A549 (cell line): Measurements from ENCODE around the gene CRYBB1. TPM values are rescaled to one million over a fixed set of nuclear protein-coding genes. Genes with fewer than 3 reads are reported as not detected.
A peak's percentile ranks its signal among the peaks of the same experiment; 100 is the strongest.

Experiments used
- ATAC-seq, 2 experiments: fragments of 200-7000 bp in 1 of 2; fragments of >200 bp in 1 of 2; cut with Nextera tagmentation in 1 of 2; cut with Tn5 transposase in 1 of 2; 3 replicates each; pipeline versions ENCODE4 v1.8.0 to v1.9.1; 2018 to 2020; ENCODE audit warnings: mild to moderate bottlenecking in 1 of 2, moderate library complexity in 1 of 2
- CTCF ChIA-PET: fragments of 300-600 bp; sonication (Branson Sonifier 250); formaldehyde crosslinking; extraction: SDS; loops from one replicate; lab custom pipeline; 2021; ENCODE audit warnings: antibody characterized with exemption, inconsistent platforms; lab: Yijun Ruan, JAX
- POLR2A ChIA-PET: fragments of 350-600 bp; formaldehyde crosslinking; extraction: SDS; loops from one replicate; lab custom pipeline; 2021; ENCODE audit warnings: antibody characterized with exemption, inconsistent platforms; lab: Yijun Ruan, JAX
- DNase-seq, 2 experiments: peaks; one replicate each; pipeline versions ENCODE4 v3.0.0 to v3.0.0-alpha.2; 2011 to 2016; ENCODE audit warnings: low read depth in 1 of 2, low spot score in 1 of 2
- FAIRE-seq: peaks from 2 replicates; lab custom pipeline; 2011; peaks lifted over from hg19 to GRCh38; lab: Jason Lieb, UNC
- H3K27ac ChIP-seq, 2 experiments: fragments of >200 bp; sonication (Bioruptor Twin); formaldehyde crosslinking; 3 replicates each; pipeline ENCODE4 v1.5.1; 2016 to 2017
- H3K4me1 ChIP-seq: fragments of >200 bp; sonication (Bioruptor Twin); formaldehyde crosslinking; 3 replicates; pipeline ENCODE4 v1.6.1; 2016
- H3K4me2 ChIP-seq: fragments of >200 bp; sonication (Bioruptor Twin); formaldehyde crosslinking; 3 replicates; pipeline ENCODE4 v1.6.1; 2016
- H3K4me3 ChIP-seq: fragments of >200 bp; sonication (Bioruptor Twin); formaldehyde crosslinking; 3 replicates; pipeline ENCODE4 v1.5.1; 2016
- H3K9me3 ChIP-seq: fragments of >200 bp; sonication (Bioruptor Twin); formaldehyde crosslinking; 3 replicates; pipeline ENCODE4 v1.6.1; 2016
- BHLHE40 ChIP-seq: IDR thresholded peaks from 2 replicates; pipeline ENCODE4 v1.6.1; 2012; ENCODE audit warnings: low read depth, low read length, inconsistent platforms
- CBX2 ChIP-seq: fragments of 200-600 bp; sonication (generic); IDR thresholded peaks from 2 replicates; pipeline ENCODE4 v1.6.1; 2016; ENCODE audit warnings: low read depth, mild to moderate bottlenecking, borderline replicate concordance
- CBX8 ChIP-seq: fragments of 200-600 bp; sonication (generic); IDR thresholded peaks from 2 replicates; pipeline ENCODE4 v1.6.1; 2016
- CEBPB ChIP-seq, 2 experiments: fragments of >200 bp in 1 of 2; sonication (Bioruptor Twin) in 1 of 2; formaldehyde crosslinking in 1 of 2; IDR thresholded peaks; 2 replicates each; pipeline ENCODE4 v1.6.1; 2012 to 2016
- ESRRA ChIP-seq: fragments of 150-350 bp; IDR thresholded peaks from 2 replicates; pipeline ENCODE4 v1.6.1; 2014; ENCODE audit warnings: mild to moderate bottlenecking, low read length, borderline replicate concordance
- FOSL2 ChIP-seq, 2 experiments: fragments of 450-650 bp in 1 of 2; fragments of >200 bp in 1 of 2; sonication (Bioruptor Twin) in 1 of 2; formaldehyde crosslinking; IDR thresholded peaks; 2 replicates each; pipeline versions ENCODE4 v1.5.0 to v1.6.1; 2016 to 2020; ENCODE audit warnings: mild to moderate bottlenecking in 1 of 2, moderate library complexity in 1 of 2
- GATA3 ChIP-seq: IDR thresholded peaks from 2 replicates; pipeline ENCODE4 v1.6.1; 2012; ENCODE audit warnings: borderline replicate concordance
- HOXB5 ChIP-seq: fragments of 250-450 bp; sonication (Bioruptor Pico); IDR thresholded peaks from 2 replicates; pipeline ENCODE4 v1.5.0; 2020; ENCODE audit warnings: mild to moderate bottlenecking, moderate library complexity
- JUN ChIP-seq, 2 experiments: fragments of >200 bp; sonication (Bioruptor Twin); formaldehyde crosslinking; IDR thresholded peaks; 2 replicates in 1 of 2; 3 replicates in 1 of 2; pipeline ENCODE4 v1.6.1; 2016 to 2017
- JUNB ChIP-seq: fragments of >200 bp; sonication (Bioruptor Twin); formaldehyde crosslinking; IDR thresholded peaks from 2 replicates; pipeline ENCODE4 v1.6.1; 2016
- KDM1A ChIP-seq: fragments of 200-600 bp; sonication (generic); IDR thresholded peaks from 2 replicates; pipeline ENCODE4 v1.6.1; 2016; ENCODE audit warnings: low read depth, mild to moderate bottlenecking
- MAX ChIP-seq: IDR thresholded peaks from 2 replicates; pipeline ENCODE4 v1.6.1; 2012
- NR3C1 ChIP-seq: fragments of >200 bp; sonication (Bioruptor Twin); formaldehyde crosslinking; IDR thresholded peaks from 3 replicates; pipeline ENCODE4 v1.6.1; 2017
- PHF8 ChIP-seq: fragments of 200-600 bp; sonication (generic); IDR thresholded peaks from 2 replicates; pipeline ENCODE4 v1.6.1; 2016; ENCODE audit warnings: low read depth, mild to moderate bottlenecking, antibody characterized with exemption, moderate library complexity, borderline replicate concordance
- POLR2AphosphoS2 ChIP-seq: conservative IDR thresholded peaks from 2 replicates; pipeline ENCODE4 v1.6.1; 2012; ENCODE audit warnings: low read length, improper control_type of control experiment, inconsistent platforms
- RCOR1 ChIP-seq: fragments of 150-350 bp; IDR thresholded peaks from 2 replicates; pipeline ENCODE4 v1.6.1; 2014; ENCODE audit warnings: antibody characterized with exemption, low read length, low read depth
- TFCP2L1 ChIP-seq: fragments of 250-450 bp; sonication (Bioruptor Pico); IDR thresholded peaks from 2 replicates; pipeline ENCODE4 v1.5.0; 2021; ENCODE audit warnings: mild to moderate bottlenecking
- ZC3H11A ChIP-seq: fragments of 450-650 bp; IDR thresholded peaks from 2 replicates; pipeline ENCODE4 v1.6.1; 2014; ENCODE audit warnings: antibody characterized with exemption, mild to moderate bottlenecking
- ZFP36 ChIP-seq: fragments of 450-650 bp; IDR thresholded peaks from 2 replicates; pipeline ENCODE4 v1.6.1; 2014; ENCODE audit warnings: borderline replicate concordance; ENCODE audit not compliant: partially characterized antibody
- WGBS: methylation state at CpG from one replicate; pipeline ENCODE4 v1.1.6; 2017; ENCODE audit errors: missing lambda C conversion rate; 5-methylcytosine and 5-hydroxymethylcytosine counted together
- polyA plus RNA-seq, 4 experiments: library from polyadenylated mRNA; depleted of rRNA in 3 of 4; stranded (reverse); fragments of >200 nt; fragmentation: RNase III in 1 of 4; extraction: RNeasy Plus Mini Kit Qiagen cat#74134 plus additional on column Dnase treatment in 1 of 4; gene quantifications; 2 replicates in 3 of 4; 3 replicates in 1 of 4; pipeline ENCODE4 v1.2.3, GENCODE V29; 2011 to 2017
- TF ChIP-seq, protein P1 (sequence below): fragments of 200-600 bp; sonication (generic); IDR thresholded peaks from 2 replicates; pipeline ENCODE4 v1.6.1; 2016; ENCODE audit warnings: antibody characterized with exemption, mild to moderate bottlenecking, moderate library complexity
- TF ChIP-seq, protein P2 (sequence below): IDR thresholded peaks from 2 replicates; pipeline ENCODE4 v1.6.1; 2012; ENCODE audit warnings: low read depth, borderline replicate concordance
- TF ChIP-seq, protein P3 (sequence below): fragments of 250-450 bp; sonication (Bioruptor Pico); IDR thresholded peaks from 2 replicates; pipeline ENCODE4 v1.5.0; 2021; ENCODE audit warnings: mild to moderate bottlenecking, moderate library complexity, borderline replicate concordance

CRYBB1 gene
- polyA plus RNA-seq, 2 of the 4 experiments (the other 2 are of a cell fraction): not detected

- DNase-seq (no peak), FAIRE-seq (no peak)
- H3K27ac ChIP-seq: peak overlapping the region; percentile 81 to 97
- 65% methylated on average over 13 of the region's 14 CpGs for WGBS
- no peaks in the 10 kb centered on the region for H3K9me3 ChIP-seq
- POLR2A ChIA-PET: no interaction called here
- peak overlapping the region; percentile 99 for H3K4me2 ChIP-seq
- H3K4me3 ChIP-seq: peak overlapping the region; percentile 96
- no peak for TF ChIP-seq RCOR1
- TF ChIP-seq KDM1A: 0 out of 2 replicates have a peak, but pooled peaks have one; percentile 12
- peak; percentile 1 for TF ChIP-seq ZFP36
- TF ChIP-seq, all 56 proteins: peak for 2
- CTCF ChIA-PET: no interaction called here
- no peak for ATAC-seq
- H3K4me1 ChIP-seq: peaks cover 16% of the 10 kb centered on the region; the same call in 2 of the 3 replicates
Observed at GRCh38 chr22:26588729-26589366, 29.0 kb downstream of the CRYBB1 start.

DNA sequence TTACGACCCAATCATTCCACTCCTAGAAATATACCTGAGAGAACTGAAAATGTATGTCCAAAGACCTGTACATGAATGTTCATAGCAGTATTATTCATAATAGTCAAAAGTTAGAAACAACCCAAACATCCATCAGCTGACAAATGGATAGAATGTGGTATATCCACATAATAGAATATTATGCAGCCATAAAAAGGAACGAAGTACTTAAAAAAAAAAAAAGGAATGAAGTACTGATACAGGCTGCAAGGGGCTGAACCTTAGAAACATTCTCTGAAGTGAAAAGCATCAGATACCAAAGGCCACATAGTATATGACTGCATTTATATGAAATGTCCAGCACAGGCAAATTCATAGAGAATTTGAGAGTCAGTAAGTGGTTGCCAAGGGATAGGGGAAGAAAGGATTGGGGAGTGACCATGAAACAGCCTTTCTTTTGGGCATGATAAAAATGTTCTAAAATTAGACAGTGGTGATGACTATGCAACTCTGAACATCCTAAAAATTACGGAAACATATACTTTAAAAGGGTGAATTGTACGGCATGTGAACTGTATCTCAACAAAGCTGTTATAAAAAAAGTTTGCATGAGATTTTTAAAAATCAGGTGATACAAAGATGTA lies 29.7 kb downstream of the CRYBB1 start:
- no peak overlapping the region for H3K4me3 ChIP-seq
- FAIRE-seq (no peak), DNase-seq (no peak), ATAC-seq (no peak)
- TF ChIP-seq, protein P1, sequence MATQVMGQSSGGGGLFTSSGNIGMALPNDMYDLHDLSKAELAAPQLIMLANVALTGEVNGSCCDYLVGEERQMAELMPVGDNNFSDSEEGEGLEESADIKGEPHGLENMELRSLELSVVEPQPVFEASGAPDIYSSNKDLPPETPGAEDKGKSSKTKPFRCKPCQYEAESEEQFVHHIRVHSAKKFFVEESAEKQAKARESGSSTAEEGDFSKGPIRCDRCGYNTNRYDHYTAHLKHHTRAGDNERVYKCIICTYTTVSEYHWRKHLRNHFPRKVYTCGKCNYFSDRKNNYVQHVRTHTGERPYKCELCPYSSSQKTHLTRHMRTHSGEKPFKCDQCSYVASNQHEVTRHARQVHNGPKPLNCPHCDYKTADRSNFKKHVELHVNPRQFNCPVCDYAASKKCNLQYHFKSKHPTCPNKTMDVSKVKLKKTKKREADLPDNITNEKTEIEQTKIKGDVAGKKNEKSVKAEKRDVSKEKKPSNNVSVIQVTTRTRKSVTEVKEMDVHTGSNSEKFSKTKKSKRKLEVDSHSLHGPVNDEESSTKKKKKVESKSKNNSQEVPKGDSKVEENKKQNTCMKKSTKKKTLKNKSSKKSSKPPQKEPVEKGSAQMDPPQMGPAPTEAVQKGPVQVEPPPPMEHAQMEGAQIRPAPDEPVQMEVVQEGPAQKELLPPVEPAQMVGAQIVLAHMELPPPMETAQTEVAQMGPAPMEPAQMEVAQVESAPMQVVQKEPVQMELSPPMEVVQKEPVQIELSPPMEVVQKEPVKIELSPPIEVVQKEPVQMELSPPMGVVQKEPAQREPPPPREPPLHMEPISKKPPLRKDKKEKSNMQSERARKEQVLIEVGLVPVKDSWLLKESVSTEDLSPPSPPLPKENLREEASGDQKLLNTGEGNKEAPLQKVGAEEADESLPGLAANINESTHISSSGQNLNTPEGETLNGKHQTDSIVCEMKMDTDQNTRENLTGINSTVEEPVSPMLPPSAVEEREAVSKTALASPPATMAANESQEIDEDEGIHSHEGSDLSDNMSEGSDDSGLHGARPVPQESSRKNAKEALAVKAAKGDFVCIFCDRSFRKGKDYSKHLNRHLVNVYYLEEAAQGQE: no peak
- TF ChIP-seq BHLHE40: no peak
- TF ChIP-seq, protein P2, sequence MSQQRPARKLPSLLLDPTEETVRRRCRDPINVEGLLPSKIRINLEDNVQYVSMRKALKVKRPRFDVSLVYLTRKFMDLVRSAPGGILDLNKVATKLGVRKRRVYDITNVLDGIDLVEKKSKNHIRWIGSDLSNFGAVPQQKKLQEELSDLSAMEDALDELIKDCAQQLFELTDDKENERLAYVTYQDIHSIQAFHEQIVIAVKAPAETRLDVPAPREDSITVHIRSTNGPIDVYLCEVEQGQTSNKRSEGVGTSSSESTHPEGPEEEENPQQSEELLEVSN: no peak
- TF ChIP-seq ESRRA: no peak
- no peak for TF ChIP-seq POLR2AphosphoS2
- TF ChIP-seq CEBPB (IDR thresholded peaks at IDR 0.05): no peak
- no peak for TF ChIP-seq PHF8
- no peak for TF ChIP-seq JUNB
- TF ChIP-seq, protein P3, sequence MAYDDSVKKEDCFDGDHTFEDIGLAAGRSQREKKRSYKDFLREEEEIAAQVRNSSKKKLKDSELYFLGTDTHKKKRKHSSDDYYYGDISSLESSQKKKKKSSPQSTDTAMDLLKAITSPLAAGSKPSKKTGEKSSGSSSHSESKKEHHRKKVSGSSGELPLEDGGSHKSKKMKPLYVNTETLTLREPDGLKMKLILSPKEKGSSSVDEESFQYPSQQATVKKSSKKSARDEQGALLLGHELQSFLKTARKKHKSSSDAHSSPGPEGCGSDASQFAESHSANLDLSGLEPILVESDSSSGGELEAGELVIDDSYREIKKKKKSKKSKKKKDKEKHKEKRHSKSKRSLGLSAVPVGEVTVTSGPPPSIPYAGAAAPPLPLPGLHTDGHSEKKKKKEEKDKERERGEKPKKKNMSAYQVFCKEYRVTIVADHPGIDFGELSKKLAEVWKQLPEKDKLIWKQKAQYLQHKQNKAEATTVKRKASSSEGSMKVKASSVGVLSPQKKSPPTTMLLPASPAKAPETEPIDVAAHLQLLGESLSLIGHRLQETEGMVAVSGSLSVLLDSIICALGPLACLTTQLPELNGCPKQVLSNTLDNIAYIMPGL: no peak
- TF ChIP-seq, all 56 proteins: peak for 0
- Histone ChIP-seq H3K4me2 (no peak overlapping the region), H3K4me1 (peaks cover 16% of the 10 kb centered on the region; the same call in 2 of the 3 replicates), H3K9me3 (no peaks in the 10 kb centered on the region), H3K27ac (no peak overlapping the region)
- ChIA-PET CTCF (no interaction called here), POLR2A (no interaction called here)
- 93% methylated on average over 4 of the region's 4 CpGs for WGBS

- 91% methylated on average over 9 of the region's 11 CpGs for WGBS
- CTCF ChIA-PET: no interaction called here
Observed at GRCh38 chr22:26586556-26587325, 31.1 kb downstream of the CRYBB1 start.

More at GRCh38 chr22:26586556-26587325, 31.1 kb downstream of the CRYBB1 start:
- ATAC-seq (no peak), FAIRE-seq (no peak), DNase-seq (no peak)
- Histone ChIP-seq H3K27ac (no peak overlapping the region), H3K4me3 (no peak overlapping the region), H3K4me1 (peaks cover 16% of the 10 kb centered on the region; the same call in 2 of the 3 replicates), H3K4me2 (no peak overlapping the region), H3K9me3 (no peaks in the 10 kb centered on the region)
- TF ChIP-seq MAX: no peak
- TF ChIP-seq, protein P2: no peak
- no peak for TF ChIP-seq CBX2
- TF ChIP-seq ZC3H11A: no peak
- no peak for TF ChIP-seq TFCP2L1 (CRISPR knock-in tag)
- no peak for TF ChIP-seq CBX8
- no peak for TF ChIP-seq HOXB5 (CRISPR knock-in tag)
- no peak for TF ChIP-seq GATA3
- TF ChIP-seq JUNB: no peak
- TF ChIP-seq JUN (IDR thresholded peaks at IDR 0.05): no peak
- TF ChIP-seq NR3C1: no peak
- no peak for TF ChIP-seq FOSL2 (IDR thresholded peaks at IDR 0.05)
- no peak for TF ChIP-seq FOSL2 (CRISPR knock-in tag; IDR thresholded peaks at IDR 0.05)
- POLR2A ChIA-PET: no interaction called here
